SKM-1 (cell line): Measurements from ENCODE around the gene NANOG.
A peak's percentile ranks its signal among the peaks of the same experiment; 100 is the strongest.
"Not testable (repeated sequence)": the region's sequence is repeated elsewhere in the genome, so short reads cannot be mapped to it uniquely, and the experiment has no call there.

ENCODE experiments used
- DNase-seq: peaks from one replicate; lab custom pipeline; 2025; ENCODE audit not compliant: unreplicated experiment; lab: John Stamatoyannopoulos, UW

Gene NANOG

DNA sequence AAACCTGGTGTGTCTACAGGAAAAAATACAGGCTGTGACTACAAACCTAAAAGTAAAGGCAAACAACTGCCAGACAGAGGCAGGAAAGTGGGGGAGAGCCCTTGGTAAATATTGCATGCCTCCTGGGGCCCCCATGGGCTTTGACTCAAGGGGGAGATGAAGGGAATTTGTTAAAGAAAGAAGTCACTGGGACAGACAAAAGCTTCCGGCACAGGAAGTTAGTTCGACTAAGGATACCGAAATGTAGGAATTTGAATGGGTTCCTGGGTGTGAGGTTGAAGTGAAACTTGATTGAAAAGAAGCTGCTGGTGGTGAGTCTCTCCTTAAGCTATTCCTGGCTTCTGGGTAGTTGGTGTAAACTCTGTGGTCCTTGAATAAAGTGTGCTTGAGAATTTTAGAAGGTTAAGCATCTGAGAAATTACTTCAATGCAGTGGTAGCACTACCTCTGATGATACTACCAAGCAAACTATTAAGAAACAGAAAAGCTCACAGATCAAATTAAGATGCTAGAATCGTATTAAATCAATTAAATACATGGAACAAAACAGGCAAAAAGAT lies 9.6 kb downstream of the NANOG start:
- DNase-seq, result not testable (repeated sequence)

DNA sequence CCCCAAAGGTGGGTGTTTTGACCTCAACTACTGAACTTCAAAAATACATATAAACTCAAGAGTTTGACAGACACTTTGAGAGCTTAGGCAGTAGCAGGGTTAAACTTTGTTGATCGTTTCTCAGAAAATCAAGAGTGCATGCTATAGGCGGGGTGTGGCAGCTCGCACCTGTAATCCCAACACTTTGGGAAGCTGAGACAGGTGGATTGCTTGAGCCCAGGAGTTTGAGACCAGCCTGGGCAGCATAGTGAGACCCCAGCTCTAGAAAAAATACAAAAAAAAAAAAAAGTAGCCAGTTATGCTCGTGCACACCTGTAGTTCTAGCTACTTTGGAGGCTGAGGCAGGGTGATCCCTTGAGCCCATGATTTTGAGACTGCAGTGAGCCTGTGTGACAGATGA lies 12.3 kb downstream of the NANOG start:
- no peak for DNase-seq

DNA sequence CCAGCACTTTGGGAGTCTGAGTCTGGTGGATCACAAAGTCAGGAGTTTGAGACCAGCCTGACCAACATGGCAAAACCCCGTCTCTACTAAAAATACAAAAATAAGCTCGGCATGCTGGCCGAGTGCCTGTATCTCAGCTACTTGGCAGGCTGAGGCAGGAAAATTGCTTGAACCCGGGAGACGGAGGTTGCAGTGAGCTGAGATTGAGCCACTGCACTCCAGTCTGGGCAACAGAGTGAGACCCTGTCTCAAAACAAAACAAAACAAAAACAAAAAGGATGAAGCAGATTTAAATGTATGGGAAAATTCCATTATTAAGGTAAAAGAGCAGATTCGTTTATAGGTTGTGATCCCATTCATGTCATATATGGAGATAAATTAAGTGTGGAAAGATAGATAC lies 17.1 kb downstream of the NANOG start:
- not testable (repeated sequence) for DNase-seq

DNA sequence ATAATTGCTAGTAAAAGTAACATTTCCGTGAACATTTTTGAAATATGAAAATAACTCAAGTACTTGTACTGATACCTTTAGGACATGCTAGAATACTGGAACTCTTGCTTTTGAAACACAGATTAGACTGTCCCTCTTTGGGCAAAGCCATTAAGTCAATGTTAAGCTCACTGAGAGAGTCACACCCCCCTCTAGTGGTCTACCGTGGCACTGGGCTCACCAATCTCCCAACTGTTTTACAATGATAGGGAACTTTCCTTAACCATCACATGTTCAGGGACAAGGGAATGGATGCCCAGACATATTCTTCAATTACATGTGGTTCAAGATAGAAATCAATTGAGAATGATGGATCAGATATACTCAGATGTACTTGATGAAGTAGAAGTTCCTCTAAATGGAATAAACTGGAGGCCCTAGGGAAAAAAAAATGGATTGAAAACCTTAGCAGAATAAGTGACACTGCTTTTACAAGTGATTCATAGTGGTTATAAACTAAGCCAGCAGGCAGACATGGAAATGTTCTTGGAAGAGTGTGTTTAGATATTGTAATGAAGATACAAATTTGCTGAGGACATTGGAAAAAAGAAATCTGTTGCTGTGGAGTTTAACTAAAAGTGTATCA lies 17.8 kb downstream of the NANOG start:
- peak; percentile 8 for DNase-seq

DNA sequence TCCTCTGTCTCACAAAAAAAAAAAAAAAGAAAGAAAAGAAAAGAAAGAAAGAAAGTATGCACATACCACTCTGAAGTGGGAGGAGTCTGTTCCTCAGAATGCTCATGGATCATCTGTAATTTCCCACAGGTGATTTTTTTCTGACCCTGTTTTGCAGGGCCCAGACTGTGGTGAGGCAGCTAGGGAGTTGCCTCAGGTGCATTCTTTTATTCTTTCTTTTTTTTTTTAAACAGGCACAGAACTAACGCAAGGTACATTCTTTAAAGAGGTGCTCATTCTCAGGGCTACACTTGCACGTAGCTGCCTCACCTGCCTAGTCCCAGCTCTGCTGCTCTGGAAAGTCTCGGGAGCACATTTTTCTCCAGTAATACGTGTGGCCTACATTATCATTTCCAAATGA lies 36.6 kb downstream of the NANOG start:
- not testable (repeated sequence) for DNase-seq

DNA sequence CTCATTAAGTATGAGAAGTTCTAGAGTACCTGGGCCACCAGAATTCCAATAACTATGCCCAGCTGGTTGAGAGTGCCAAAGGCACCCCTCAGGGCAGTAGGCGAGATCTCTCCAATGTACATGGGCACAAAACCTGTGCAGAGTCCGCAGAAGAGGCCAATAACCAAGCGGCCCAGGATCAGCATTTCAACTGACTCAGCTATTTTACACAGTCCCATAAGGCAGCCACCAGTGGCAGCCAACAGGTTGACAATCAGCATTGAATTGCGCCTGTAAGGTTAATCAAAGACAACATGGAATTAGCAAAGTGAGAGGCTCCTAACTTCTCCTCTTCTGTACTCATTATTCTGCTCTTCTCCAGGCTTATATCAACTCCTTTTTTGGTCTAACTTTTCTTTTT lies 40.5 kb downstream of the NANOG start:
- not testable (repeated sequence) for DNase-seq

DNA sequence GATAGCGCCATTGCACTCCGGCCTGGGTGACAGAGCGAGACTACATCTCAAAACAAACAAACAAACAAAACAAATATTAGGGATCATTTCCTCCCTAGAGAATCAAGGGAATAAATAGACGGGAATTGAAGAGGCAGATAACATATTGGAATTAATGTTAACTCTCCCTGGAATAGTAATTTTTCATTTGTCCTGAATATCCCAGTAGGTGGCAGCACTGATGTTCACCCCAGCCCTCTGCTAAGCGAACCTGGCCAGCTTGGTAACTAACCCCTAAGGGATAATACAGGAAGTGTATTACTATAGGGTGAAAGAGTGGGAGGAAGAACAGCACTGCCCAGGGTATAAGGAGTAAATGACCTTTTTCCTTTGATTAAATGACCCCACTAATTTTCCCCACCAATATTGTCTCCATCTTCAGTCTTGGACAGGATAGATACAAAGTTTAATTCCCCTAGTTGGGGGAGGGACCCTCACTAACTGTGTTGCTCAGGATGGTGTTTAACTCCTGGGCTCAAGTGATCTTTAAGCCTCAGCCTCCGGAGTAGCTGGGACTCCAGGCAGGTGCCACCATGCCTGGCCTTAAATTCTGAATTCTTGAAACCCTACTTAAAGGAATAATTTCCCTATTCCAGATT lies 43.0 kb downstream of the NANOG start:
- peak; percentile 56 for DNase-seq

DNA sequence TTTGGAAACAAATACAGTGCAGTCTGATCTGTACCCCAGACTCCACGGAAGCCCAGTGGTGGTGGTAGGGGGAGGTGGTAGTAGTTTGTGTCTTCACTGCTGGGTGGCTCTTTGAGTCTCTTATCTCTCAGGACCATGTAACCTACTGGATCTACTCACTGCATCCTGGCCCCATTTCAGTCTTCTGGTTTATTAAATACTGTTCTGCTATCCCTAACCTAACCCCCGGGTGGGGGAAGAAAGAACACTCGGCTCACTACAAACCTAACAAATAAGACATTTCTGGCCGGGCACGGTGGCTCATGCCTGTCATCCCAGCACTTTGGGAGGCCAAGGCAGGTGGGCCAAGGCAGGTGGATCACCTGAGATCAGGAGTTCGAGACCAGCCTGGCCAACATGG lies 44.0 kb downstream of the NANOG start:
- not testable (repeated sequence) for DNase-seq

DNA sequence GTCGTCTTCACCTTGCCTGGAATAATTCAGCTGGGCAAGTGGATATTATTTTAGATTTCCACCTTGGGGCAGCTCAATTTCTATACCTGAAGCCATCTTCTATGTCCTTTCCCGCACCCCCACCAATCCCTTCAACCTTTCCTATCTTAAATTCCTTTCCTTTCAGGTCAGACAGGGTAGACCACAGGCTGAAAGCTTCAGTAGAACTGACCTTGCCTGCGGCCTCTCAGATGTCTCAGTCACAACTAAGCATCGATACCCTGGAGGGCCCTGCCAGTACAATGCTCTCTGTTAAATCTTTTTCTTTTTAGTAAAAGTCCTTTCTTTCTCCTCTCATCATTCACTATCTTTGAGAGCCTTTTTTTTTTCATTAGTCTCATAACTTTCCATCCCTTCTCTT lies 44.6 kb downstream of the NANOG start:
- DNase-seq, result no peak

DNA sequence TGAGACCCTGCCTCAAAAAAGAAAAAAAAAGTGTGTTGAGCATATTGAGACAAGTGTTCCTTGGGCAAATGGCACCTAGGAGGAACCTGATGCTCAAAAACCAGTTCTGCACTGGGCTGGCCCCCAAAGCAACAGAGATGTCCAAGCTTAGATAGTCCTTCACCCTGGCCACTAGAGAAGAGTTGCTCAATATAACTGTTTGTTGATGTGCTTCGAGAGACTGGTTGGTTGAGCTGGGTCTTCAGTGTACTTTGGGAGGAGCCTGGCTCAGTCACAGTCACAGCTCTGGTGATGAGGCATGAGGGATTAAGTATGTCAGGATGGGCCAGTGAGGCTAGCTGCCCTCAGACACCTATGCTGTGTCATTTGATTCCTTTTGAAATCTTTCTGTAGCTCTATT lies 45.5 kb downstream of the NANOG start:
- DNase-seq, result no peak

DNA sequence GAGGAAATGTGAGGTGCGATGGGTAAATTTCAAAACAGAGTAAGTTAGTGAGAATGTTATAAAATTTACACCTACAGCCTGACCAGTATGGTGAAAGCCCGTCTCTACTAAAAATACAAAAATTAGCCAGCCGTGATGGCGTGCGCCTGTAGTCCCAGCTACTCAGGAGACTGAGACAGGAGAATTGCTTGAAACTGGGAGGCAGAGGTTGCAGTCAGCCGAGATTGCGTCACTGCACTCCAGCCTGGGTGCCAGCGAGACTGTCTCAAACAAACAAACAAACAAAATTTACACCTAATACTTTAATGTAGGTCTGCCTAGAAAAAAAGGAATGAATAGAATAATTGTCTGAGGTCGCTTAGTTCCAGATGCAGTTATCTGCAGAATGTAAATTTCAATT lies 45.9 kb downstream of the NANOG start:
- no peak for DNase-seq

DNA sequence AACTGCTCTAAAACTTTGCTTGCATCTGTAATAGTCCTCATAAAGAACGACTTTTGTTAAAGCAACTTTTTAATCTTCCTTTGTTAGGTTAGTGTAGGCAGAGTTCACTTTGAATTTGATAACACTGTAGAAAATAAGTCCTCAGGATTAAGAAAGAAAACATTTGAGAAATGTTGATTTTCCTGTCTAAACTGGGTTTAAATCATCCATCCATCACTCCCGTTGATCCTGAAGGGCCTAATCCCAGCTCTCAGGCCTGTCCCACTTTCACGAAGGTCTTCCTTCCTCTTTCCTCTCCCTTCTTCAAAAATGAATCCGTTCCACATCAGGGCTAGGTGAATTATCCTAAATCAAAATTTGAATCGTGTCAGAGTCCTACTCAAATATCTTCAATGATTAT lies 46.6 kb downstream of the NANOG start:
- no peak for DNase-seq

DNA sequence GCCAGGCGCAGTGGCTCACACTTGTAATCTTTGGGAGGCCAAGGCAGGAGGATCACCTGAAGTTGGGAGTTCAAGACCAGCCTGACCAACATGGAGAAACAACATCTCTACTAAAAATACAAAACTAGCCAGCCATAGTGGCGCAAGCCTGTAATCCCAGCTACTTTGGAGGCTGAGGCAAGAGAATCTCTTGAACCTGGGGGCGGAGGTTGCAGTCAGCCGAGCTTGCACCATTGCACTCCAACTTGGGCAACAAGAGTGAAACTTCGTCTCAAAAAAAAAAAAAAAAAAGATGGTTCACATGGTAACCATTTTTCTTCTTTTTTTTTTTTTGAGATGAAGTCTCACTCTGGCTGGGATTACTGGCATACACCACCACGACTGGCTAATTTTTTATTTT lies 48.2 kb downstream of the NANOG start:
- DNase-seq, result peak; percentile 4

DNA sequence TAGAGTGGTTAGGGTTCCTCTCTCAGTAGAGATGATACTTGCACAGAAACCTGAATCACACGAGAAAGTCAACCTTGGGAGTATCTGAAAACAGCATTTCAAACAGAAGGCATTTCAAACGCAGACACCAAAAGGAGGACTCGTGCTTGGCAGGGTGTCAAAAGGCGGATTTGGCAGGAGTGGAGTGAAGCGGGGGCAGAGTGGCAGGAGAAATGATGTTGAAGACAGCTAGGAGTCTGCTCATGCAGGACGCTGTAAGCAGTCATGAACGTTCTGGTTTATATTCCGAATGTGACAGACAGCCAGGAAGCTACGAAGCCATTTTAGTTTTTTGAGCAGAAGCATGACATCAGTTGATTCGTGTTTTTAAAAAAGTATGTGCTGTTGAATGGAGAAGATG lies 50.0 kb downstream of the NANOG start:
- not testable (repeated sequence) for DNase-seq

DNA sequence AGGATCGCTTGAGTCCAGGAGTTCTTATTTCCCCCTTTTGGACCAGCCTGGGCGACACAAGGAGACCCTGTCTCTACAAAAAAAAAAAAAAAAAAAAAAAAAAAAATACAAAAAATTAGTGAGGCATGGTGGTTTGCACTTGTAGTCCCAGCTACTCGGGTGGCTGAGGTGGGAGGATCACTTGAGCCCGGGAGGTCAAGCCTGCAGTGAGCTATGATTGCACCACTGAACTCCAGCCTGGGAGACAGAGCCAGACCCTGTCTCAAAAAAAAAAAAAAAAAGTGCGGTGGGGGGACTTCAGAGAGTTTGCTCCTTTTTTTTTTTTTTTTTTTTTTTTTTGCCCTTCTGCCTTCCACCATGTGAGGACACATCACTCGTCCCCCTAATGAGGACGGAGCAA lies 50.6 kb downstream of the NANOG start:
- DNase-seq, result not testable (repeated sequence)

DNA sequence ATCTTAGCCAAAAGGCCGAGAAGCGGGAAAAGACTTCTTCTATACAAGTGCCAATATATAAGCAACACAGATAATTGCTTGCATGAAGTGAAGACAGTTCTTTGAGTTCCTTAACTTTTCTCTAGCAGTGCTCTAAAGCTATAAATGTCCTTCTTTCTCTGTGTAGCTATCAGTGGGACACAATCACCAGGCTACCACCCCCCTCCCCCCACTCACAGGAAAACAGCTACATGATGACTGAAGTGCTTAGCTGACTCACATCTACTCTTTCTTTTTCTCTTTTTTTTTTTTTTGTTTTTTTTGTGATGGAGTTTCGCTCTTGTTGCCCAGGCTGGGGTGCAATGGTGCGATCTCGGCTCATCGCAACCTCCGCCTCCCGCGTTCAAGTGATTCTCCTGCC lies 53.2 kb downstream of the NANOG start:
- DNase-seq, result not testable (repeated sequence)

DNA sequence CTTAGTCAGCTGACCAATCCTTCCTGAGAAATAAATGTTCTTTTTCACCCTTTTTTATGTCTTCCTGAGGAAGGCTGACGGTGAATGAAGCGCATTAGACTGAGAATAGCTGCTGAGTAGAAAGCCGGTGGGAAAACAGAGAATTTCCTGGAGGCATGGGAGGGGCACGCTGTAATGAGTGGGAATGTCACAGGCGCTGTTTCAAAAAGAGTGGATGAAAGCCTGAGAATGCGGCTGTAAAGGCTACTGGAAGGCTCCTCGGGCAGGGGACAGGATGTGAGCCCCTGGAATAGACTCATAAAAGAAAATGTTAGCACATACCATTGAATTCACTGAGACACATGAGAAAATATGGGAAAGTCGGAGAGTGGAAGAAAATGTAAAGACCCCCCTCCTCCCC lies 53.9 kb downstream of the NANOG start:
- not testable (repeated sequence) for DNase-seq

DNA sequence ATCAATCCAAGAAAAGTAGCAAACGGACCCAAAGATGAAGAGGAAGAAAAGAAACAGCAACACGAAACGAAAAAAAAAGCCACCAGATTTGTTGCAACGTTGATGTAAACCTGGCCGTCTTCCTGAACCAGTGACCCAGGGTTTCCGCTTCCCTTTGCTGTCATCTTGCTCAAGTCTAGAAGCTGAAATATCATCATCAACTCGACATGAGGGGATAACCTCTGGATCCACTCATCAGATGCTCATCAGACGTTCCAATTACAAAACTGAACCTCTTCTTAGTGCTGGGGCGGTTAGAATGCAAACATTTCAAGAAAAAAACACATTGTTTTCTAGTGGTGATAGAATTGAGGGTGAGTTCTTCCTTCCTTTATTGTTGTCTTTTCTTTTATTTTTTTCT lies 54.4 kb downstream of the NANOG start:
- not testable (repeated sequence) for DNase-seq

DNA sequence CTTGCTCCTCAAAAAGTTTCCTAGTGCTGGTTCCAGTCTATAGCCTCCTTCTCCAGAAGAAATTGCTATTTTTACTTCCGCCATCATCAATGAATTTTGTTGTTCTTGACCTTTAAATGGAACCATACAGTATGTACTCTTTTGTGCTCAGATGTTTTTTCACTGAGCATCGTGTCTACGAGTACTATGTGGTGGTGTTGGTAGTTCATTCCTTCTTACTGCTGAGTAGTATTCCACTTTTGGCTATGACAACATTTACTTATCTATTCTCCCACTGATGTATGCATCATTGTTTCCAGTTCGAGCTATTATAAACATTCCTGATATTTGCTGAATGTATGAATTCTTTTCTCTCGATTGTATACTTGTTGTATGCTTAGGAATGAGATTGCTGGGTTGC lies 54.9 kb downstream of the NANOG start:
- DNase-seq, result no peak

DNA sequence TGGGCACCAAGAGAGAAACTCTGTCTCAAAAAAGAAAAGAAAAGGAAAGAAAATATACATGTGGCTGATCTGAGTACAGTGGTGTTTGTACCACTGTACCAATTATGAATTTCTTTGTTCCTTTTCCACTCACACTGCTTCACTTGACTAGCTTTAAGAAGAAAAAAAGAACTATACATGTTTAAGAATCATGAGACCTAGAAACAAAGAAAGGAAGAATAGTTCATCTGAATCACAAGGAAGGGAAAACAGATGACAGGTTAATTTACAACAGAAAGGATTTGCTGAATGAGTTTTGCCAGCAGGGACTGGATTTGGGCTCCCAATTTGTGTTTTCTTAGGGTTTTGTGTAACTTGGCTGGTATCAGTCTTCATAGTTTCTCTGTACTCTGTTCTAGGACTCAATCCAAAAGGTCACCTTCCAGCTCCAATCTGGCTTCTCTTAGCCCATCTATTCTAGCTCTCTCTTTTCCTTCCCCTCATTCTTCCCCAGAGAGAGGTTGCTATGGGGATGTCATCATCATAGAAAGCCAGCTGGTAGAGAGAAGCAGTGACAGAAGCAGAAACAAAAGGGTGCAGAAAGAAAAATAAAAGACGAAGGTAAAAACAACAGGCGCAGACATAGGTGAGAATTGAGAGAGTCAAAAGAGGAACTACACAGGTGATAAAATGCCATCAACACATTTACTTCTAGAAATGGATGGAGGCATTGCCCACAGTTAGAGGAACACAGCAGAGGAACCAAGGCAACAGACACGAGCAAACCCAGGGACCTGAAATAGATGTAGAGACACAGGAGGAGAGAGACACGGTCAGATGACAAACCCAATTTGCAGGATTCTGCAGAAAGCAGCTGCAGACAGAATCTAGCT lies 58.3 kb downstream of the NANOG start:
- not testable (repeated sequence) for DNase-seq

DNA sequence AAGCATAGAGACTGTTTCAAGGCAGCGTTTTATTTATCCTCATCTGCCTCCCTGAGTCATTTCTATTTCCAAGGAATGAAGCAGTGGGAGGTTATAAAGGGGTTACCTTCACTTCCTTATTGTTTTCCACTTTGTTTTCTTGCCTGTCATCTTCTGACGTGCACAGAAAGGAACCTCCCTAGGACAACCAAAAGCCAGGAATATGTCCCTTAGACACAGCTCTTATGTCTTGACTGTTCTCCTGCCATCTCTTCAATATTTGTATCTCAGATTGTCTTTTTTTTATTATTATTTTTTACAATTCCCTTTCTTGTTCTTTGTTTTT lies 58.9 kb downstream of the NANOG start:
- not testable (repeated sequence) for DNase-seq
